Right lobe of liver (tissue), 6 donors: ENCODE measurements around the gene POMT2. TPM values are rescaled to one million over a fixed set of nuclear protein-coding genes. Genes with fewer than 3 reads are reported as not detected.

Experiments
- ATAC-seq, 4 donors: fragments of 200-7000 bp; cut with Tn5 transposase; one replicate each; pipeline ENCODE4 v1.9.1; 2020; ENCODE audit warnings: mild to moderate bottlenecking in 4 of 4, moderate library complexity in 4 of 4
- DNase-seq, 3 donors: peaks; one replicate each; pipeline ENCODE4 v3.0.0-alpha.2; 2020
- H3K27ac ChIP-seq, 3 donors: fragments of 200-600 bp; one replicate each; pipeline ENCODE4 v1.8.0; 2022
- H3K27me3 ChIP-seq, 2 donors: fragments of 200-600 bp; one replicate each; pipeline ENCODE4 v1.8.0; 2022
- H3K36me3 ChIP-seq, 4 donors: fragments of 200-600 bp; sonication (generic) in 1 of 4; one replicate each; pipeline versions ENCODE4 v1.5.1 to v1.8.0; 2017 to 2022; ENCODE audit warnings: control low read depth in 1 of 4
- H3K4me1 ChIP-seq, 4 donors: fragments of 200-600 bp; sonication (generic) in 1 of 4; one replicate each; pipeline versions ENCODE4 v1.5.1 to v1.8.0; 2017 to 2022; ENCODE audit warnings: control low read depth in 1 of 4
- H3K4me3 ChIP-seq, 3 donors: fragments of 200-600 bp; one replicate each; pipeline ENCODE4 v1.8.0; 2022
- H3K9me3 ChIP-seq, 4 donors: fragments of 200-600 bp; sonication (generic) in 1 of 4; one replicate each; pipeline versions ENCODE4 v1.5.1 to v1.8.0; 2017 to 2022; ENCODE audit warnings: control low read depth in 1 of 4
- CTCF ChIP-seq, 4 donors: fragments of 200-600 bp in 3 of 4; fragments of 450-650 bp in 1 of 4; IDR thresholded peaks; one replicate each; pipeline versions ENCODE4 v1.5.1 to v1.8.0; 2016 to 2022; ENCODE audit warnings: antibody characterized with exemption in 4 of 4, mild to moderate bottlenecking in 2 of 4
- POLR2A ChIP-seq: fragments of 450-650 bp; IDR thresholded peaks from one replicate; pipeline ENCODE4 v1.6.1; 2017; ENCODE audit warnings: antibody characterized with exemption, mild to moderate bottlenecking
- WGBS: methylation state at CpG from one replicate; pipeline ENCODE4 v1.1.6; 2018; ENCODE audit warnings: low coverage, low lambda C conversion rate; ENCODE audit not compliant: insufficient coverage; ENCODE audit errors: missing lambda C conversion rate; 5-methylcytosine and 5-hydroxymethylcytosine counted together
- intact Hi-C, 2 donors: fragments of 100-400 bp; cut with DNase I; formaldehyde crosslinking; loops; one replicate each; pipeline versions ENCODE4 v1.11.2 to v1.14.1; 2022
- total RNA-seq, 6 experiments: library from RNA; depleted of rRNA in 2 of 6; stranded (reverse); fragments of >200 nt in 2 of 6; fragmentation: NEBNext Ultra II Directional in 3 of 6; extraction: Animal tissue kit (Norgen Biotek cat#: 25700) in 3 of 6; gene quantifications; one replicate each; pipeline versions ENCODE4 v1.1.0 to v1.2.4, GENCODE V29; 2016 to 2023
- donor health status: DM: no; HTN: yes; CAD: no.
- donor health status: DM: no; HTN: no; CAD: no.
- donor health status: DM: no; HTN: no; CAD: no.
- donor health status: DM: no; HTN: yes; CAD: no.
- donor health status: DM: no; HTN: yes; CAD: no.

Gene POMT2
- total RNA-seq, 6 experiments from 2014 or later, result 5.5 to 15.9 (median 12.9) TPM

GRCh38 chr14:77279719-77280118 is 41.0 kb downstream of the POMT2 start:
- WGBS, result 100% methylated on average over 1 of the region's 13 CpGs
- Histone ChIP-seq H3K36me3 (peaks cover 0 to 18% (median 4%) of the 10 kb centered on the region in 4 donors), H3K9me3 (no peaks in the 10 kb centered on the region), H3K27me3 (no peaks in the 10 kb centered on the region), H3K4me3 (no peak overlapping the region), H3K27ac (no peak overlapping the region), H3K4me1 (no peaks in the 10 kb centered on the region)
- no peak for ATAC-seq
- DNase-seq, result no peak
- TF ChIP-seq POLR2A (no peak), CTCF (IDR thresholded peaks at IDR 0.05) (no peak)
- intact Hi-C loops, result no loop called here

- intact Hi-C loops, result no loop called here
- H3K4me3 ChIP-seq, result no peak overlapping the region
- H3K27me3 ChIP-seq, result no peaks in the 10 kb centered on the region
- no peak overlapping the region for H3K27ac ChIP-seq
- H3K9me3 ChIP-seq, result no peaks in the 10 kb centered on the region
- DNase-seq, result no peak
- no peak for TF ChIP-seq CTCF (IDR thresholded peaks at IDR 0.05)
- TF ChIP-seq POLR2A, result no peak
- WGBS, result 96% methylated on average over 9 of the region's 14 CpGs
- H3K4me1 ChIP-seq, result no peaks in the 10 kb centered on the region
- no peak for ATAC-seq
- peaks cover 0 to 10% (median 2%) of the 10 kb centered on the region in 4 donors for H3K36me3 ChIP-seq
Measured at GRCh38 chr14:77278461-77279230, 42.0 kb downstream of the POMT2 start.

GRCh38 chr14:77276959-77277358 is 43.7 kb downstream of the POMT2 start:
- intact Hi-C loops, result no loop called here
- H3K27me3 ChIP-seq, result no peaks in the 10 kb centered on the region
- no peak overlapping the region for H3K27ac ChIP-seq
- TF ChIP-seq CTCF (IDR thresholded peaks at IDR 0.05) (no peak), POLR2A (no peak)
- ATAC-seq (no peak), DNase-seq (no peak)
- H3K4me3 ChIP-seq, result no peak overlapping the region
- peaks cover 0 to 4% (median 0%) of the 10 kb centered on the region in 4 donors for H3K36me3 ChIP-seq
- WGBS, result 96% methylated on average over 4 of the region's 12 CpGs
- no peaks in the 10 kb centered on the region for H3K9me3 ChIP-seq
- H3K4me1 ChIP-seq, result no peaks in the 10 kb centered on the region

- DNase-seq, result no peak
- Histone ChIP-seq H3K27ac (no peak overlapping the region), H3K36me3 (peaks cover 0 to 4% (median 0%) of the 10 kb centered on the region in 4 donors), H3K9me3 (no peaks in the 10 kb centered on the region), H3K4me1 (no peaks in the 10 kb centered on the region), H3K4me3 (no peak overlapping the region), H3K27me3 (peaks cover 0 to 1% of the 10 kb centered on the region in 2 donors)
- no peak for ATAC-seq
- intact Hi-C loops, result no loop called here
- WGBS, result 95% methylated on average over 9 of the region's 15 CpGs
- TF ChIP-seq POLR2A, result no peak
- no peak for TF ChIP-seq CTCF (IDR thresholded peaks at IDR 0.05)
Measured at GRCh38 chr14:77276295-77276935, 44.3 kb downstream of the POMT2 start.
